DMS79 treated with DMSO at 0.1 percent for 48 hours (cell line): ENCODE measurements around the gene SPEN.
"Not testable (repeated sequence)": the region's sequence is repeated elsewhere in the genome, so short reads cannot be mapped to it uniquely, and the experiment has no call there.

Experiments used
- DNase-seq: peaks from one replicate; lab custom pipeline; 2025; lab: John Stamatoyannopoulos, UW

Gene SPEN

GRCh38 chr1:15962671-15963362 is 115.3 kb downstream of the SPEN start:
- no peak for DNase-seq

- DNase-seq, result no peak
These were observed 116.0 kb downstream of the SPEN start for GRCh38 chr1:15963363-15963967.

- no peak for DNase-seq
These were observed 116.6 kb downstream of the SPEN start for GRCh38 chr1:15963968-15964648.

GRCh38 chr1:15965228-15965767 is 117.8 kb downstream of the SPEN start:
- DNase-seq, result no peak

- DNase-seq, result no peak
These were observed 118.8 kb downstream of the SPEN start for GRCh38 chr1:15966081-15966955.

GRCh38 chr1:15966956-15967344 is 119.4 kb downstream of the SPEN start:
- no peak for DNase-seq

DNA sequence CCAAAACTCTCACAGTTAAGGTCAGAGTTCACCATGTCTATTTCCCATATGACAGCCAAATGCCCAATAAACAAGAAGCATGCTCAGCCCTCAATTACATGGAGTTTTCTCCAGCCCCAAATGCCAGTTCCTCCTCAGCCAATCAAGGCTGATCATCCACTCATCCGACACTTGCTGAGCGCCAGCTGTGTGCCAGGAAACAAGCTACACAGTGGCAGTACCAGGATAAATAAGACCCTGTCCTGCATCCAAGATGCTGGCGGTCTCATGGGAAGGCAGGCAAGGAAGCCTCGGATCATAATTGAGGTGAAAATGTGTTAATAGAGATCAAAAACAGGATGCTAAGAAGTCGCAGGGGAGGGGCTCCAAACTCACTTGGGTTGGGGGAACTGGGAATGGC is 120.7 kb downstream of the SPEN start:
- no peak for DNase-seq

DNA sequence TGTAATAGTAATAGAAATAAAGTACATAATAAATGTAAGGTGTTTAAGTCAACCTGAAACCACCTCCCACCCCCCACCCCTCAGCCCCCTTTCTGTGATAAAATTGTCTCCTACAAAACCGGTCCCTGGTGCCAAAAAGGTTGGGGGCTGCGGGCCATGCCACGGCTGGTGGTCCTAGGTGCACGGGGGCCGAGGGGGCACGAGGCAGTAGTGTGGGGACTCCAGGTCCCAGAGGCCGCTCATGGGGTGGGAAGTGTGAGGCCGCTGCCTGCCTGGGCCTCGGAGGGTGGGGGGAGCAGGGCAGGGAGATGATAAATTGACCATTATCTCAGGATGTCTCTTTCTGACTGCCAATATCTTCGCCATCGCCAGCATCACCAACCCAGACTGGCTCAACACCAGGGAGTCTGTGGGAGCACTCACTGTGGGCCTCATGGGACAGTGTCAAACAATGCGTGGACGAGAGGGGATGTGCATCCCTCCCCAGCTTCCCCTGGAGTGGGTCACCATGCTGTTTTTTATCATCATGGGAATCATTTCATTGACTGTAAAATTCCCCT is 121.9 kb downstream of the SPEN start:
- DNase-seq, result no peak

DNA sequence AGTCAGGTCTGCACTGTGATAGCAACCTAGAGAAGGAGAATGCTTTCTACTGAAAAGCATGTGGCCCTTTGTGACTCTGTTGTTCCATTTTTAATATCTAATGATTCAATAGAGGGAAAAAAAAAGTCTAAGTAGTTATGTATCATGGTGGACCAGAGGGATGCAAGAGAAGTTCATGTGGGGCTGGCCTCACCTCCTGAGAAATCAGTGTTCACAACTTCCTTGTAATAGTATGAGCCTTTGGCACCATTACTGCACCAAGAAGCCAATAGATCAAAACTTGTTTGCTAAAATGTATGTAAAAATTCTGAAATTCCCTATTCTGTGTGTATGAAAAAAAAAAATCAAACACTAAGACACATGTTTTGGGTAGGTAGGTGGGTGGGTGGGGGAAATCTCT is 123.4 kb downstream of the SPEN start:
- DNase-seq, result no peak

- DNase-seq, result no peak
These were observed 124.9 kb downstream of the SPEN start for GRCh38 chr1:15972409-15972808.

DNA sequence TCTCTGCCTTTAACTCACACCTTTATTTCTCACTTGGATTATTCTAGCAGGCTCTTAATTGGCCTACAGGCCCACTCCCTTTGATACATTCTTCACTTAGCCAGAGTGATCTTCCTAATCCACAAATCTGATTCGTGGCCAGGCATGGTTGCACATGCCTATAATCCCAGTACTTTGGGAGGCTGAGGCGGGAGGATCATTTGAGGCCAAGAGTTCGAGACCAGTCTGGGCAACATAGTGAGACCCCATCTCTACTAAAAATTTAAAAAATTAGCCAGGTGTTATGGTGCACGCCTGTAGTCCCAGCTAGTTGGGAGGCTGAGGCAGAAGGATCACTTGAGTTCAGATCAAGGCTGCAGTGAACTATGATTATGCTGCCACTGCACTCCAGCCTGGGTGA is 126.3 kb downstream of the SPEN start:
- DNase-seq, result no peak

DNA sequence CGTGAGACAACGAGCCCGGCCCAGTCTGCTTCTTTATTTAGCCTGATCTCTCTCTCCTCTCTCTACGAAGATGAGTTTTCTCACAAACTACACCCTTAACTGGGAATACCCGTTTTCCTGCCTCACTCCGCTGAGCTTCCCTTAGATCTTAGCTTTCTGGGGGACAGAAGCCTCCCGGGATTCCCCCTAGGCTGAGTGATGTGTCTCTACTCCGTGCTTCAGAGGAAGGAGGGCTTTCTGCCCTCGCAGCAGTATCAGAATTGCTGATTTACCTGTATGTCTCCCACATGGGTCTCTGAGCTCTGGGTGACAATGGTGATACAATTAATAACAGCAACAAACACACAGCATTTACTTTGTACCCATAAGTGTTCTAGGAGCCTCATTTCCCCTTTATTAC is 127.3 kb downstream of the SPEN start:
- DNase-seq, result no peak

- peak; percentile 35 for DNase-seq
These were observed 127.9 kb downstream of the SPEN start for GRCh38 chr1:15975358-15975804.

DNA sequence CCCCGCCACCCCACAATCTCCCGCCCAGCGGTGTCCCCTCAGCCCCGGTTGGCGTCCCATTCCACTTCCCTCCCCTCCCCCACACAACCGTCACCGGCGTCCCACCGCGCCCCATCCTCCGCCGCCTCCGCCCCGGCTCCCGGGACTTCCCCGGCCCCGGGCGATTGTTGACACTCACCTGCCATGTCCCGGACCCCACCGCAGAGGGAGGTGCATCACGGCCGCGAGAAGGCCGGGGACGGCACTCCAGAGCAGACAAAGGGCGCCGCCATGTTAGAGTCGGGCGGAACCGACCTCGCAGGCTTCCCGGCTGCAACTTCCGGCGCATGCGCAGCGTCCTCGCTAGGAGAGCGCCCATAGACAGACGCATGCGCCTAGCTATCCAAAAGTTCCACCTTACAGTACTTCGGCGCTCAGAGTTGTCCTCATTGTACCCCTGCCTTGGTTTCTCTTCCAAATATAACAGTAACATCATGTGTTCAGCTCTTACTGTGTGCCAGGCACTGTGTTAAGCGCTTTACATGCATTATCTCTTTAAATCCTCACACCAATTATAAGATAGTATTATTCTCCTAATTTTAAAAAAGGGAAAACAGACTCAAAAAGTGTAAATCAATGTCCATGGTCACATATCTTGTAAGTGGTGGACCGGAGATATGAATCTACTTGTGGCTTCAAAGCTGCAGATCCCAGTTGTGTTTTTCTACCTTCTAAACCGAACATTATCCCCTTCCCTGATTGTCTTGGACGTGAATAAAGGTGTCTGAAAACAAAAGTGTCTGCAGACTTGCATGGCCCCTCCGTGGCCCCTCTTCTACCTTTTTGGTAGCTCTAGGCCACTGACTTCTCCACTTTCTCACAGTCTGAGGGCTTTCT is 128.5 kb downstream of the SPEN start, which contains the start of gene ZBTB17:
Gene ZBTB17, minus strand, starts transcription at position 297 of the 876 bp plus-strand sequence. CDS start 27,606 bp downstream, outside the sequence.
- peak; percentile 89 for DNase-seq

- not testable (repeated sequence) for DNase-seq
These were observed 130.4 kb downstream of the SPEN start for GRCh38 chr1:15977947-15978346.

GRCh38 chr1:15981679-15982078 is 134.2 kb downstream of the SPEN start:
- DNase-seq, result no peak

DNA sequence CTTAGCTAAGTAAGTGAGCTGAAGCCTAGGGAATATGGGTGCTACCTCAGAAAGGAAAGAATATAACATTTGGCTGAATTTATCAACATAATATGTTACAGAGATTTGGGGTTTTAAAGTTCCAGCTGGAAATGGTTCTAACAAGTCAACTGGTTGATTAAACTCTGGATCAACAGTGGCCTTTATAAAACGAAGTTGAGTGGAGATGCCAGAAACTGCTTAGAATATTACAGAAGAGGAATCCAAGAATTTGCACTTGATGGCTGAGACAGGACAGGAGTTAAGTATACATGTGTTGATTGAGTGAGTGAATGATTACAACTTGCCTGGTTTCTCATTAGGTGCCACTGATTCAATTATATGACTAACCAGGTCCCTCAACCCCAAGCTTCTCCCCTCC is 135.8 kb downstream of the SPEN start:
- DNase-seq, result no peak

DNA sequence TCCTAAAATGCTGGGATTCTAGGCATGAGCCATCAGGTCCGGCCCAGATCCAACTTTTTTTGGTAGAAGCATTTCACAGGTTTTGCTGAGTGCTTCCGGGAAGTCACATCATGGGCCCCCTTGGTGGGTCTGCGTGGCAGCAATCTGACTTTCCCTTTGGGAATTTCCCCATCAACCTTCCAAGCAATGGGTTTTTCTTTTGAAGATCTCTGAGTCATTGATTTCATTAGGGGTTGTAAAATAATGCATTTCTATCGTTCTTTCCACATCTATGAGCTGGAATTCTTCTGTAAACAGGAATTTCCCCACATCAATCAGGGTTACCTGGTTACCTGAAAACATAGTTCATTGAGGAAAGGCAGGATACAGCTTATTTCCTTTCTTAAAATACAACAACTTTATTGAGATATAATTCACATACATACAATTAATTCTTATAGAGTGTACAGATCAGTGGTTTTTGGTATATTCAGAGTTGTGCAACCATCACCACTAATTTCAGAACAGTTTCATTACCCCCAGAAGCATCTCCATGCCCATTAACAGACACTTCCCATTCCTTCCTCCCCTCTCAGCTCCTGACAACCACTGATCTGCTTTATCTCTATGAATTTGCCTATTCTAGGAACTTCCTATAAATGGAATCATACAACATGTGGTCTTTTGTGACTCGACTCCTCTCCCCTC is 138.2 kb downstream of the SPEN start:
- no peak for DNase-seq

DNA sequence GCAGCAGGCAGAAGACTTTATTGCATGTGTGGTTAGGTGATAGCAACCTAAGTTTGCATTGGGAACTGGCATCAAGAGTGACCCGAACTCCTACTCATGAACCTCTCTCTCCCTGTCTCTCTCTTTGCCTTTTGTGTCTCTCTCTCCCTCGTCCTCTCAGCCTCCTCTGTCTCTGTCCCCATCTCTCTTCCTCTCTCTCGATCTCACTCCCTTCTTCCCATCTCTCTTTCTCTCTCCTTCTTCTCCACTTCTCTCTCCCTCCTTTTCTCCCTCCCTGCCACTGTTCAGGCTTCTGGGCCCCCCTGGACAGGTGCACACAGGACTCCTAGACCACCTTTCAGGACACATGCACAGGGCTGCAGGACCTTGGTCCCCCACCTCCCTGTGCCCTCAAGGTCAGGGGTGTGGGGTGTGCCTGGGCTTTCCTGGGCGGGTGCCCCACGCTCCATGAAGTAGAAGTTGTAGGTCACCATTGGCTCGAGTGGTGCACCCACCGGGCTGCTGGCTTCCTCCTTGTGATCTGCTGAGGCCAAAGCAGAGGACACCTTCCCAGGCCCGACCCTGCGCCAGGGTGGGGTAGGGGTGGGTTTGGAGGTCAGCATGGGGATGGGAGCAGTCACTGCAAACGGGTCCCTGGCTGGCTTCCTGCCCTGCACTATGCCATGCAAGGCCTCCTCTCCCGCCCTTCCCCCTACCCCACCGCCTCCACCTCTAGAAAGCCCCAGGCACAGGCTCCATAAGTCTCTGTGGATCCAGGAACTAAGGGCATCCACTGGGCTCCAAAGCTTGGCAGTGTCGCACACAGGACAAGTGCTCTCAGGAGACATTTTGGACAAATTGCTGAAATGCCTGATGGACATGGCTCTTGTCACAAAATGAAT is 141.6 kb downstream of the SPEN start:
- no peak for DNase-seq
